ENCODE data around the gene SV2B. TPM values are rescaled to one million over a fixed set of nuclear protein-coding genes. Genes with fewer than 3 reads are reported as not detected.

The SV2B gene
- total and polyA plus RNA-seq, 2 donors from 2014 or later: 0.17 to 3.9 TPM

GRCh38 chr15:91231703-91232102 lies 131.6 kb downstream of the SV2B start:
- DNase-seq (peak in 2 of 5 donors; percentile 5 to 24), FAIRE-seq (no peak)
- no peak overlapping the region for H3K27ac ChIP-seq (ENCODE audit: low read depth in 2 of 2, low read length in 2 of 2)
- no peaks in the 10 kb centered on the region for H3K36me3 ChIP-seq (ENCODE audit: control insufficient read depth in 2 of 3, insufficient read depth in 3 of 3, low read length in 3 of 3)
- no peaks in the 10 kb centered on the region for H3K9me3 ChIP-seq (ENCODE audit: control insufficient read depth in 2 of 3, insufficient read depth in 1 of 3, low read length in 3 of 3)
- H3K9ac ChIP-seq (ENCODE audit: low read length in 3 of 3): no peak overlapping the region
- no peak overlapping the region for H3K4me3 ChIP-seq (ENCODE audit: low read length in 3 of 3)
- TF ChIP-seq CTCF (IDR thresholded peaks at IDR 0.05; ENCODE audit: borderline replicate concordance, extremely low read depth, insufficient read depth): no peak
- H3K4me1 ChIP-seq (ENCODE audit: control insufficient read depth in 2 of 3, insufficient read depth in 2 of 3, low read depth in 1 of 3, low read length in 3 of 3): no peaks in the 10 kb centered on the region
- no peaks in the 10 kb centered on the region for H3K27me3 ChIP-seq (ENCODE audit: control insufficient read depth, insufficient read depth, low read length)
- intact Hi-C loops (cut with DNase I): no loop called here

GRCh38 chr15:91234759-91235158 lies 134.7 kb downstream of the SV2B start:
- intact Hi-C loops (cut with DNase I): no loop called here
- DNase-seq (no peak), FAIRE-seq (no peak)
- Histone ChIP-seq H3K9me3 (ENCODE audit: control insufficient read depth in 2 of 3, insufficient read depth in 1 of 3, low read length in 3 of 3) (no peaks in the 10 kb centered on the region), H3K27ac (ENCODE audit: low read depth in 2 of 2, low read length in 2 of 2) (no peak overlapping the region), H3K9ac (ENCODE audit: low read length in 3 of 3) (no peak overlapping the region), H3K36me3 (ENCODE audit: control insufficient read depth in 2 of 3, insufficient read depth in 3 of 3, low read length in 3 of 3) (no peaks in the 10 kb centered on the region), H3K27me3 (ENCODE audit: control insufficient read depth, insufficient read depth, low read length) (no peaks in the 10 kb centered on the region), H3K4me1 (ENCODE audit: control insufficient read depth in 2 of 3, insufficient read depth in 2 of 3, low read depth in 1 of 3, low read length in 3 of 3) (no peaks in the 10 kb centered on the region), H3K4me3 (ENCODE audit: low read length in 3 of 3) (no peak overlapping the region)
- no peak for TF ChIP-seq CTCF (IDR thresholded peaks at IDR 0.05; ENCODE audit: borderline replicate concordance, extremely low read depth, insufficient read depth)

GRCh38 chr15:91235376-91235775 lies 135.3 kb downstream of the SV2B start:
- no peak overlapping the region for H3K27ac ChIP-seq (ENCODE audit: low read depth in 2 of 2, low read length in 2 of 2)
- no peak for TF ChIP-seq CTCF (IDR thresholded peaks at IDR 0.05; ENCODE audit: borderline replicate concordance, extremely low read depth, insufficient read depth)
- H3K9ac ChIP-seq (ENCODE audit: low read length in 3 of 3): no peak overlapping the region
- no peak overlapping the region for H3K4me3 ChIP-seq (ENCODE audit: low read length in 3 of 3)
- no peaks in the 10 kb centered on the region for H3K4me1 ChIP-seq (ENCODE audit: control insufficient read depth in 2 of 3, insufficient read depth in 2 of 3, low read depth in 1 of 3, low read length in 3 of 3)
- no peaks in the 10 kb centered on the region for H3K36me3 ChIP-seq (ENCODE audit: control insufficient read depth in 2 of 3, insufficient read depth in 3 of 3, low read length in 3 of 3)
- no peaks in the 10 kb centered on the region for H3K27me3 ChIP-seq (ENCODE audit: control insufficient read depth, insufficient read depth, low read length)
- FAIRE-seq (no peak), DNase-seq (no peak)
- intact Hi-C loops (cut with DNase I): no loop called here
- no peaks in the 10 kb centered on the region for H3K9me3 ChIP-seq (ENCODE audit: control insufficient read depth in 2 of 3, insufficient read depth in 1 of 3, low read length in 3 of 3)

GRCh38 chr15:91237445-91237844 lies 137.4 kb downstream of the SV2B start:
- intact Hi-C loops (cut with DNase I): no loop called here
- FAIRE-seq (no peak), DNase-seq (no peak)
- Histone ChIP-seq H3K9ac (ENCODE audit: low read length in 3 of 3) (no peak overlapping the region), H3K36me3 (ENCODE audit: control insufficient read depth in 2 of 3, insufficient read depth in 3 of 3, low read length in 3 of 3) (no peaks in the 10 kb centered on the region), H3K27me3 (ENCODE audit: control insufficient read depth, insufficient read depth, low read length) (no peaks in the 10 kb centered on the region), H3K9me3 (ENCODE audit: control insufficient read depth in 2 of 3, insufficient read depth in 1 of 3, low read length in 3 of 3) (no peaks in the 10 kb centered on the region), H3K27ac (ENCODE audit: low read depth in 2 of 2, low read length in 2 of 2) (no peak overlapping the region), H3K4me3 (ENCODE audit: low read length in 3 of 3) (no peak overlapping the region), H3K4me1 (ENCODE audit: control insufficient read depth in 2 of 3, insufficient read depth in 2 of 3, low read depth in 1 of 3, low read length in 3 of 3) (no peaks in the 10 kb centered on the region)
- no peak for TF ChIP-seq CTCF (IDR thresholded peaks at IDR 0.05; ENCODE audit: borderline replicate concordance, extremely low read depth, insufficient read depth)
